GM21447 (cell line): ENCODE measurements around the gene OR9A2.

Experiments used
- ATAC-seq: cut with Tn5 transposase; IDR thresholded peaks from one replicate; pipeline ENCODE4 v1.9.1; 2021; ENCODE audit not compliant: unreplicated experiment

The OR9A2 gene, protein sequence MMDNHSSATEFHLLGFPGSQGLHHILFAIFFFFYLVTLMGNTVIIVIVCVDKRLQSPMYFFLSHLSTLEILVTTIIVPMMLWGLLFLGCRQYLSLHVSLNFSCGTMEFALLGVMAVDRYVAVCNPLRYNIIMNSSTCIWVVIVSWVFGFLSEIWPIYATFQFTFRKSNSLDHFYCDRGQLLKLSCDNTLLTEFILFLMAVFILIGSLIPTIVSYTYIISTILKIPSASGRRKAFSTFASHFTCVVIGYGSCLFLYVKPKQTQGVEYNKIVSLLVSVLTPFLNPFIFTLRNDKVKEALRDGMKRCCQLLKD

DNA sequence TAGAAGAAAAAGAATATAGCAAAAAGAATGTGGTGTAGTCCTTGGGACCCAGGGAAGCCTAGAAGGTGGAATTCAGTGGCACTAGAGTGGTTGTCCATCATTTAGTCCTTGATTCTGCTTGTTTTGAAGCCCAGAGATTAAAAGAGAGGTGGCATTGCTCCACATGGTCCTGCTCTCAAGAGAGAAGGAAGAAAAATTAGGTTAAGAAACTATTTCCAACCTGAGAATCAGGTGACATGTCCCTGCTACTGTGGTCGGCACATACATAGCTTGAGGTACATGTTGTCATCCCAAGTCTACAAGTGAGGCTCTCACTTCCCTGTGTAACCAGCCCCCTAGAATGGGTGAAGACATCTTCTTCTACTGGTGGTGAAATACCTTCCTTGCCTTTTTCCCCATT lies at the start of gene OR9A2:
Gene OR9A2 (minus strand): TSS at position 101 of the 400 bp plus-strand sequence. CDS start 0 bp downstream, at position 101.
- ATAC-seq: no peak

DNA sequence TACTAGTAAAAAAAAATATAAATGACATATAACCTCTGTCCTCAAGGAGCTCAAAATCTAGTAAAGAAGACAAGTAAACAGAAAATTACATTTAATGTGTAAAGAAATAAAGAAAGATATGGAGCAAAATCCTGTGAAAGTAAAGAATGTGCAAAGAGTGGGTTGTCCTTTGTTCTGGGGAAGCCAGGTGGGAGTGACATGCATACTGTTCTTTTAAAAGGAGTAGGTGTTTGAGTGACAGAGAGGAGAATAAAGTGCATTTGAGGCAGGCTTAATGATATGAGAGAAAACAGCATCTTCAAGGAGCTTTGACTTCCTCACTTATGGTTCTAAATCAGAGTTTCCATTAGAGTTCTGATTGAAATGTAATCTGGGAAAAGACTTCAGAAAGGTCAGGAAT lies 47.2 kb upstream of the OR9A2 start:
- ATAC-seq: no peak

DNA sequence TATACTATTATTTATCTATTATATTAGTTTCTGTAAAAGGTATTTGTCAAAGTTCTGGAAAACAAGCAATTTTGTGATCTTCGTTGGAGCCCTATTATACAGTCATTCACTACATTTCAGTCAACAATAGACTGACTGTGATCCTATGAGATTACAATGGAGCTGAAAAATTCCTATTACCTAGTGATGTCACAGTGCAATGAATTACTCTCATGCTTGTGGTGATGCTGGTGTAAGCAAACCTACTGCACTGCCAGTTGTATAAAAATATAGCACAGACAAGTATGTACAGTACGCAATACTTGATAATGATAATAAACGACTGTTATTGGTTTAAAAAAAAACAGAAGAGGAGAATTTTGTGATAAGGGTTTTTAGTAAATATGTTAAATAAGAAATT lies 46.6 kb upstream of the OR9A2 start:
- ATAC-seq: no peak

DNA sequence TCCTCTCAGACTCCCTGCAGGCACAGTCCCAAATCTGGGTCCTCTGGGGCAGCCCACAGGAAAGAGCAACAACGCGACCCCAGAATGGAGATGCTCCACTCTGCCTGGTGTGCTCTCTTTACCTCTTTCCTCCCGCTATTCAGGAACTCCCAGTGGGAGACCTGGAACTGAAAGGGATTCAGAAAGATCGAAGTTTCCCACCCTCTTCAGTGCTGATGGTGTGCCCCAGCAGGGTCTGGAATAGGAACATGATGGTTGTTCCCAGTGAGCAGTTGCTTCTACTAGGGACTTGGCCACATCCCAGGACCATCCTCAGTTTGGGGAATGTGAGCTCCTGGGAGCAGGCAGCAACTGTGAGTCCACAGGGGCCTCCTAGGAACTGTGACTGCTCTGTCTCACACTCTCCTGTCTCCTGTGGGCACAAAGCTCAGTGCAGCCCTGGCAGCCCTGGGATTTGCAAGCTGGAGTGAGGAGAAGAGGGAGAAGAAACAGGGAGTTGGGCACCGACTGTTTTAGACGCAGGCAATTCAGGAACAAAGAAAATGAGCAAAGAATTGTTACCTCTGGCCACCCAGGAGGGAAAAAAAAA lies 43.1 kb upstream of the OR9A2 start:
- ATAC-seq: no peak

DNA sequence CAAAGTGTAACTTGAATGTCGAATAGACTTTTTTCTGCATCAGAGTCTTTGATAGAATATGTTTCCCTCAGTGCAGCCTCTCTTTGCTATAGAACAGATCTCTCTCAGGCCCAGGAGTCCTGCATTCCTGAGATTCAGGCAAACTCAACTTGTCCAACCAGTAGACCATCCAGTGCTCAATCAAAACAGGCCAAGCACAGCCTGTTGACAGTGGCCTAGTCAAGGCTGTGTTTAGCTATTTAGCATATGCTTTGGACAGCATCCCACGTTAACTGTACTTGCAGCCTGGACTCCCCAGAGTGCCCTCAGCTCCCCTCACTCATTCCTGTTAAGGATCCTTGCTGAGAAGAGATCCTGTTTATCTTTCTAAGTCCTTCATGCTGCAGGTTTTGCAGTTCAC lies 41.5 kb upstream of the OR9A2 start:
- no peak for ATAC-seq

DNA sequence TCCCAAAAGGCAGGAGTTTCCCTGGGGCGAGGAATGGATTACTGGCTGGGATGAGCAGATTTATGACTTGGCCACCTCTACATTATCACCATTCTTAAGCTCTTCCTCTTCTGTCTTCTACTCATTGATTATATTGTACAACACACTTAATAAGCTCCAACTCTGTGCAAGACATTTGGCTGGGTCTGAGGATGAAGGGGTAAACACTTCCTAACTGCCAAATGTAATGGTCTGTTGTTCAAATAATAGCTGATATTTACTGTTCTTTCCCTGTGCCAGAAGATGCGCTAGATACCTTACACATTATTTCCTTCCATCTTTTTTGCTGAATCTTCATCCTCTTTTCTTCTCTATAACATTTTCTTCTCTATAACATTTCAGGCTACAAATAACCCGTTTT lies 36.8 kb upstream of the OR9A2 start:
- no peak for ATAC-seq

DNA sequence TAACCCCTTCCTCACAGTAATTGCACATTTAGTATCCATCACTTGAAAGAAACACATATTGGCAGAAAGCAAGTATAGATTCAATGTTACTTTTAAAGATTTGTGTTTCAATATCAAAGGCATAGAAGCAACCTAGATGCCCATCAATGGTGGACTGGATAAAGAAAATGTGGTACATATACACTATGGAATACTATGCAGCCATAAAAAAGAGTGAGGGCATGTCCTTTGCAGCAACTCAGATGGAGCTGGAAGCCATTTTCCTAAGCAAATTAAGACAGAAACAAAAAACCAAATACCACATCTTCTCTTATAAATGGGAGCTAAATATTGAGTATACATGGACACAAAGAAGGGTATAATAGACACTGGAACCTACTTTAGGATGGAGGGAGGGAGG lies 28.8 kb upstream of the OR9A2 start:
- no peak for ATAC-seq

GRCh38 chr7:143054621-143055020 lies 27.7 kb upstream of the OR9A2 start:
- no peak for ATAC-seq

DNA sequence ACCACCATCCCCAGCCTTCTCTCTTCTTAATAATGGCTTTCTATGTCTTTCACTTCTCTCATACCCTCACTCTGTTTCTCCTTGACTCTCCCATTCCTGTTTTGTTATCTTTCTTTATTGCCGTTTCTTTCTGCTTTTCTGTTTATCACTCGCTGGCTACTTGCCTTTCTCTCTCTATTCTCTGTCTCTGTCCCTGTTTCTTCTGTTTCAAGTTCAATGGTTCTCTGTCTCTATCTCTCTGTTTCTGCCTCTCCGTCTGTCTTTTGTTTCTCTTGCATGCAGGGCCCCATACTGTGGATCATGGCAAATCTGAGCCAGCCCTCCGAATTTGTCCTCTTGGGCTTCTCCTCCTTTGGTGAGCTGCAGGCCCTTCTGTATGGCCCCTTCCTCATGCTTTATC lies 25.1 kb upstream of the OR9A2 start, which contains the start of gene OR6V1:
Gene OR6V1 (plus strand): TSS at position 301 of the 400 bp plus-strand sequence. CDS start 0 bp downstream, at position 301.
- no peak for ATAC-seq

- ATAC-seq: no peak
Observed at GRCh38 chr7:143050931-143051330, 24.0 kb upstream of the OR9A2 start.

- no peak for ATAC-seq
Observed at GRCh38 chr7:143049362-143049761, 22.4 kb upstream of the OR9A2 start.

- ATAC-seq: no peak
Observed at GRCh38 chr7:143048827-143049226, 21.9 kb upstream of the OR9A2 start.

DNA sequence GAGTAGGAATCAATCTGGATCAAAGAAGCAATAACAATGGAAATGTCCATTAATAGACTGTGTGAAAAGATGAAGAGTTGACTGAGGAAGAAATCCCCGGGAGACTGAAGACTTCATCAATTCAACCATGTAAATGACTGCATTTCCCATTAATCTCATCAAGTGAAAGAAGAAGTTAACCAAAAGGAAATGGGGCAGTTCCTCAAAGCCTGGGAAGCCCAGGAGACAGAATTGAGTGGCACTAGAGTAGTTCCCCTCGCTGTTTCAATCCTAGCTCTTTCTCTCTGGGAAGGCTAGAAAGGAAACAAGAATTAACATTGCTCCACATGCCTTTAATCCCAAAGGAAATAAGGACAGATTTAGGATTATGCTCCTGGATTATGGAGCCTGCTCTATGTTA lies 20.4 kb upstream of the OR9A2 start:
- ATAC-seq: no peak

DNA sequence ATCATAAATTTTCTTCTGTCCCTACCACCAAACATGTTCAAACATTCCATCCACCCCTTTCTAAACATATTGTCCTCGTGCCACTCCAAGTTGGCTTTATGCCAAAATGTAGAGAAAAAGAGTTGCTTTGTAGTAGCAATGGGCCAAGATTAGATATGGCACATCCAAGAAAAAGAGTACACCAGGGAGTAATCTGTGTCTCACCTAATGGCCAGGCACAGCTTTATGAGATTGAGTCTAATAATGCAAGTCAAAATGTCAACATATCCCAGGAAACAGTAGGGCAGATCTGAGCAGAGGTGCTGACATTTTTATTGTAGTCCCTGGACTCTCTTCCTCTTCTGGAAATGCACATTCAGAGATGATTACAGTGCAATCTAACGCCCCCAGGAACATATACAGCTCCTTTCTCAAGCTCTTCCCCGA lies 19.5 kb upstream of the OR9A2 start:
- no peak for ATAC-seq

GRCh38 chr7:143043391-143043790 lies 16.5 kb upstream of the OR9A2 start:
- no peak for ATAC-seq

DNA sequence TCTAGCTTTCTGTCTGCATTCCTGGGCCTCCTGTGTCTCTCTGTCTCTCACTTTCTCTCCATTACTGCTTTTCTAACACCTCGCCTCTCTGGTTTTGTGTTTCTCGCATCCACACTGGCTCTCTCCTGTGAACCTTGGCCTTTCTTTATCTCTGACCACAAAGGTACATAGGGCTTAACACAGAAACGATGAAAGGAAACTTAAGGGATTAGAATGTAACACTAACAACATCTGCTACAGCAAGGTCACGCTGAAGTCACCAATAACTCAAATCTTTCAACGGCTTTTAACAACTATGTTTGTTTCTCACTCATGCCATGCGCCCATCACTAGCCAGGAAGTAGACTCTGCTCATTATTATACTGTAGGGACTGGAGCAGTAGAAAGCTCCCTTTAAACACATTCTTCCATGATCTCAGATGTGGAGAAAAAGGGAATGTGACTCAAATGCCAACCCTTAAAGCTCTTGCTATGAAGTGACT lies 15.9 kb upstream of the OR9A2 start:
- ATAC-seq: no peak

GRCh38 chr7:143042159-143042789 lies 15.3 kb upstream of the OR9A2 start:
- ATAC-seq: no peak

DNA sequence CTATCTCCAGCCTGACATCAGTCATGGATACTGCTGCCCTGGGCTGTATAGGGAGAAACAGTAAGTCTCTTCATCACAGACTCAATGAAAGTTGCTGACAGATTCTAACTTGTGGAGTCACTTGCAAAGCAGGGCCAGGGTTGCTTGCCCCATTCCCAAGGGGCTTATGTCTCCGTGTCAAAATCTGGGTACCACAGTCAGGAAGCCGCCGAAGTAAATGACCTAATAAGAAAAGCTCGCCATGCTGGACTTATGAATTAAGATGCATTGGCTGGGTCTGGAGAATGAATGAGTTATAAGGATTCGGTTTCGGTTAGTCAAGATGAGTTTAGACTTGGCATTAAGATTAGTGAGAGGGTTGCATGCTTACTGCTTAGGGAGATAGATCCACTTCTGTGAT lies 14.4 kb upstream of the OR9A2 start:
- no peak for ATAC-seq

DNA sequence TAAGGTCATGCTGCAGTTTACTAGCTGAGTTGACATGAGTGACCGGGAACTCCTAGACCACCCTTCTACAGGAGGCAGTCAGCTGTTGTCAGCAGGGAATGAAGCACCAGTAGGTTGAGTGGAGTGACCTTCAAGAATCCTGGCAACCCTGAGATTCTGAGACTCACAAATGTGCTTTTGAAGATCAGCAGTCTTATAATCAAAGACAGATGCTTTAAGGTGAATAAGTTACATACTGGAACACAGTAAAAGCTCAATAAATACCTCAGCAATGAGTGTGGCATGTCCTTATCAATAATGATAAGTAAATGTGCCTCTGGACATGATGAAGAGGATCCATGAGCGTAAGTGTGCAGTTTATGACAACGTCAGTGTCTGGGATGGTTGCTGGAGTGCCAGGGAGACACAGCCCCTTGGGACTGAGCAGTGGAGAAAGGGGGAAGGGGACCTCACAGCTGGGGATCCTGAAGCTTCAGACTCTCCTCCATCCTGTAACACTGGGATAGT lies 13.3 kb upstream of the OR9A2 start:
- ATAC-seq: no peak

- no peak for ATAC-seq
Observed at GRCh38 chr7:143038635-143039034, 11.7 kb upstream of the OR9A2 start.

DNA sequence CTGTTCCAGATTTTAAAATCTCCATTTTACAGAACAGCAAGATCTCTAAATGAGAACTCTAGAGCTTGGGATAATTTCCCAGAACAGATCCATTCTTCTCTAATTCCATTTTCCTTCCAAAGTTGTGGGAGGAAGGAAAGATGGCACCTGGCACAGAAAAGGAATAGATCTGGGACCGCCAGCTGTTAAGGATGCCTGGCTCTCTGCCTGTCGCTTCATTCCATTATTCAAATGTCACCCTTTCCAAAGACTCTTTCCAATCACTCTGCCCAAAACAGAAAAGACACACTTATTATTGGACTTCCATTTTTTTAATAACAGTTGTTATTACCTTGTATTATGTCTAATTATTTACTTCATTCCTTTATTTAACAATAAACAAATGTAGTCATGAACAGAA lies 751 bp upstream of the OR9A2 start:
- no peak for ATAC-seq

GRCh38 chr7:143025371-143025770 lies 1.6 kb downstream of the OR9A2 start:
- no peak for ATAC-seq
